Spleen (tissue), 7 donors: ENCODE data around the gene ASL.

Experiments
- POLR2AphosphoS5 ChIP-seq, 3 donors: sonication (generic); formaldehyde crosslinking; IDR thresholded peaks; one replicate each; pipeline ENCODE4 v1.5.1; 2017; ENCODE audit warnings: antibody characterized with exemption in 3 of 3
- TF ChIP-seq, protein P1 (sequence below), 11 experiments: fragments of 200-600 bp in 7 of 11; fragments of 450-650 bp in 4 of 11; sonication (generic) in 4 of 11; IDR thresholded peaks in 8 of 11; conservative IDR thresholded peaks in 3 of 11; 1 replicate in 7 of 11; 2 replicates in 4 of 11; pipeline versions ENCODE4 v1.4.0 to v1.8.0; 2016 to 2021; ENCODE audit warnings: antibody characterized with exemption in 11 of 11, inconsistent platforms in 4 of 11, mild to moderate bottlenecking in 1 of 11
- donor health status: DM: no; HTN: no; CAD: no; lungs with moderate emphysema.
- donor health status: DM: no; HTN: no; CAD: no.
- donor health status: DM: no; HTN: no; CAD: no.

DNA sequence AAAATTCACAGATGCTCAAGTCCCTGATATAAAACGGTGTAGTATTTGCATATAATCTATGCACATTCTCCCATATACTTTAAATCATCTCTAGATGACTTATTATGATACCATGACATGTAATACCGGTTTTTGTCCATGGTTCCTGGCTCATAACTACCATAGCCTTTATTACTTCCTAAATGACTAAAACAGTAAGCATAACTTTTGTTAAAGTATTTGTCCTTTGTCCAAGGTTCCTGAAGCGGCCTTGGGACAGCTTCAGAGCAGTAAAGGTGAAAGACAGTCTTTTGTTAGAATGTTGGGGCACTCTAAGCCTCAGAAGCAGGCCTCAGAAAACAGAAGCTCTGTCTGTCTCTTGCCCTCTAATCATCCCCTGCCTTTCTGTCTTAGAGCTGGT, 43.0 kb downstream of the ASL start:
- no peak for TF ChIP-seq POLR2AphosphoS5 (IDR thresholded peaks at IDR 0.05)
- TF ChIP-seq, protein P1, sequence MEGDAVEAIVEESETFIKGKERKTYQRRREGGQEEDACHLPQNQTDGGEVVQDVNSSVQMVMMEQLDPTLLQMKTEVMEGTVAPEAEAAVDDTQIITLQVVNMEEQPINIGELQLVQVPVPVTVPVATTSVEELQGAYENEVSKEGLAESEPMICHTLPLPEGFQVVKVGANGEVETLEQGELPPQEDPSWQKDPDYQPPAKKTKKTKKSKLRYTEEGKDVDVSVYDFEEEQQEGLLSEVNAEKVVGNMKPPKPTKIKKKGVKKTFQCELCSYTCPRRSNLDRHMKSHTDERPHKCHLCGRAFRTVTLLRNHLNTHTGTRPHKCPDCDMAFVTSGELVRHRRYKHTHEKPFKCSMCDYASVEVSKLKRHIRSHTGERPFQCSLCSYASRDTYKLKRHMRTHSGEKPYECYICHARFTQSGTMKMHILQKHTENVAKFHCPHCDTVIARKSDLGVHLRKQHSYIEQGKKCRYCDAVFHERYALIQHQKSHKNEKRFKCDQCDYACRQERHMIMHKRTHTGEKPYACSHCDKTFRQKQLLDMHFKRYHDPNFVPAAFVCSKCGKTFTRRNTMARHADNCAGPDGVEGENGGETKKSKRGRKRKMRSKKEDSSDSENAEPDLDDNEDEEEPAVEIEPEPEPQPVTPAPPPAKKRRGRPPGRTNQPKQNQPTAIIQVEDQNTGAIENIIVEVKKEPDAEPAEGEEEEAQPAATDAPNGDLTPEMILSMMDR (IDR thresholded peaks at IDR 0.05 in 8 of 11, conservative IDR thresholded peaks at IDR 0.05 in 3 of 11): no peak
